Endothelial cell of umbilical vein (primary cell): ENCODE results near the gene KLK5.

Source experiments
- CTCF ChIP-seq, 2 donors: IDR thresholded peaks; 1 replicate in 1 of 2; 2 replicates in 1 of 2; pipeline ENCODE4 v1.5.1; 2011; ENCODE audit warnings: low read length in 2 of 2, mild to moderate bottlenecking in 2 of 2, moderate library complexity in 2 of 2, control low read depth in 1 of 2, inconsistent platforms in 1 of 2, low read depth in 1 of 2; ENCODE audit not compliant: insufficient read depth in 1 of 2; ENCODE audit errors: extremely low read depth in 1 of 2
- EZH2 ChIP-seq: IDR thresholded peaks from 2 replicates; pipeline ENCODE4 v1.6.1; 2012; ENCODE audit warnings: borderline replicate concordance, low read depth, mild to moderate bottlenecking, moderate library complexity, low read length, inconsistent platforms; ENCODE audit not compliant: severe bottlenecking
- JUN ChIP-seq: IDR thresholded peaks from 2 replicates; pipeline ENCODE4 v1.6.1; 2011; ENCODE audit warnings: borderline replicate concordance, low read depth; ENCODE audit not compliant: insufficient read length, insufficient read depth
- MYC ChIP-seq: IDR thresholded peaks from one replicate; pipeline ENCODE4 v1.6.1; 2011; ENCODE audit warnings: mild to moderate bottlenecking, low read depth, low read length
- POLR2A ChIP-seq: IDR thresholded peaks from 2 replicates; pipeline ENCODE4 v1.6.1; 2012; ENCODE audit warnings: low read depth, mild to moderate bottlenecking, control low read depth, low read length
- POLR2AphosphoS5 ChIP-seq: IDR thresholded peaks from 2 replicates; pipeline ENCODE4 v1.6.1; 2012; ENCODE audit warnings: low read depth, mild to moderate bottlenecking, control low read depth, low read length, moderate library complexity; ENCODE audit not compliant: insufficient read depth
- TF ChIP-seq, protein P1 (sequence below): IDR thresholded peaks from 2 replicates; pipeline ENCODE4 v1.6.1; 2011; ENCODE audit not compliant: insufficient read depth, insufficient read length

GRCh38 chr19:50982186-50982585 lies 29.3 kb upstream of the KLK5 start:
- TF ChIP-seq CTCF (IDR thresholded peaks at IDR 0.05; ENCODE audit: extremely low read depth in 1 of 2, insufficient read depth in 1 of 2, low read depth in 1 of 2, low read length in 2 of 2) (no peak), JUN (no peak), POLR2AphosphoS5 (no peak), POLR2A (no peak), EZH2 (no peak), MYC (no peak)
- TF ChIP-seq, protein P1, sequence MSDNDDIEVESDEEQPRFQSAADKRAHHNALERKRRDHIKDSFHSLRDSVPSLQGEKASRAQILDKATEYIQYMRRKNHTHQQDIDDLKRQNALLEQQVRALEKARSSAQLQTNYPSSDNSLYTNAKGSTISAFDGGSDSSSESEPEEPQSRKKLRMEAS, result no peak
